NOMO-1 (cell line): ENCODE measurements around the gene PHACTR3.

Experiments
- DNase-seq, 2 experiments: peaks; one replicate each; lab custom pipeline; 2025; ENCODE audit not compliant: unreplicated experiment in 2 of 2; lab: John Stamatoyannopoulos, UW

PHACTR3 gene

GRCh38 chr20:59772373-59772705 lies 168.0 kb downstream of the PHACTR3 start:
- no peak for DNase-seq

- DNase-seq, result no peak
Observed at GRCh38 chr20:59772931-59773913, 168.9 kb downstream of the PHACTR3 start.

GRCh38 chr20:59774204-59774641 lies 169.9 kb downstream of the PHACTR3 start:
- DNase-seq, result no peak

GRCh38 chr20:59774921-59775686 lies 170.8 kb downstream of the PHACTR3 start:
- DNase-seq, result no peak

GRCh38 chr20:59775687-59776055 lies 171.3 kb downstream of the PHACTR3 start:
- no peak for DNase-seq

- DNase-seq, result no peak
Observed at GRCh38 chr20:59776059-59776603, 171.8 kb downstream of the PHACTR3 start.

- no peak for DNase-seq
Observed at GRCh38 chr20:59776626-59777330, 172.4 kb downstream of the PHACTR3 start.

GRCh38 chr20:59777331-59777725 lies 173.0 kb downstream of the PHACTR3 start:
- DNase-seq, result no peak

- no peak for DNase-seq
Observed at GRCh38 chr20:59777814-59778575, 173.7 kb downstream of the PHACTR3 start.

- DNase-seq, result no peak
Observed at GRCh38 chr20:59778615-59779200, 174.4 kb downstream of the PHACTR3 start.

GRCh38 chr20:59779656-59780380 lies 175.5 kb downstream of the PHACTR3 start:
- DNase-seq, result no peak

- DNase-seq, result no peak
Observed at GRCh38 chr20:59780494-59781185, 176.3 kb downstream of the PHACTR3 start.

- DNase-seq, result no peak
Observed at GRCh38 chr20:59781226-59781625, 176.9 kb downstream of the PHACTR3 start.

- peak; percentile 2 to 18 for DNase-seq
Observed at GRCh38 chr20:59782986-59783640, 178.8 kb downstream of the PHACTR3 start.

- no peak for DNase-seq
Observed at GRCh38 chr20:59783641-59784010, 179.3 kb downstream of the PHACTR3 start.

- DNase-seq, result no peak
Observed at GRCh38 chr20:59784365-59784764, 180.0 kb downstream of the PHACTR3 start.

GRCh38 chr20:59784791-59785668 lies 180.7 kb downstream of the PHACTR3 start:
- peak in 1 of 2 experiments; percentile 1 for DNase-seq
